Neural cell (in vitro differentiated cells): Measurements from ENCODE around the gene CACNA1B. TPM values are rescaled to one million over a fixed set of nuclear protein-coding genes. Genes with fewer than 3 reads are reported as not detected.

Experiments
- H2AFZ ChIP-seq: fragments of 200-600, 300-800 bp; sonication (generic), shearing (Covaris generic); 2 replicates; pipeline ENCODE4 v1.6.0; 2014; ENCODE audit warnings: low read depth, mild to moderate bottlenecking, antibody characterized with exemption, low read length, moderate library complexity
- H3F3A ChIP-seq: fragments of 200-600 bp; shearing (Covaris generic); 2 replicates; pipeline ENCODE4 v1.6.1; 2016; ENCODE audit warnings: mild to moderate bottlenecking, moderate library complexity, mixed read lengths, antibody characterized with exemption, low read length; ENCODE audit not compliant: insufficient read depth, poor library complexity, severe bottlenecking
- H3K27ac ChIP-seq: fragments of 200-600, 300-800 bp; sonication (generic), shearing (Covaris generic); 2 replicates; pipeline ENCODE4 v1.5.1; 2014; ENCODE audit warnings: mild to moderate bottlenecking, low read length, moderate library complexity
- H3K27me3 ChIP-seq: fragments of 300-800, 200-600 bp; sonication (generic), shearing (Covaris generic); 2 replicates; pipeline ENCODE4 v1.6.0; 2014; ENCODE audit warnings: mild to moderate bottlenecking, low read depth, low read length, moderate library complexity; ENCODE audit not compliant: insufficient read depth
- H3K36me3 ChIP-seq: fragments of 300-800, 200-600 bp; sonication (generic), shearing (Covaris generic); 2 replicates; pipeline ENCODE4 v1.5.1; 2014; ENCODE audit warnings: mild to moderate bottlenecking, antibody characterized with exemption, low read length, moderate library complexity; ENCODE audit not compliant: insufficient read depth
- H3K4me2 ChIP-seq: fragments of 300-800, 200-600 bp; sonication (generic), shearing (Covaris generic); 2 replicates; pipeline ENCODE4 v1.6.0; 2014; ENCODE audit warnings: mild to moderate bottlenecking, low read length
- H3K4me3 ChIP-seq: fragments of 300-800, 200-600 bp; sonication (generic), shearing (Covaris generic); 2 replicates; pipeline ENCODE4 v1.5.1; 2014; ENCODE audit warnings: mild to moderate bottlenecking, low read length, moderate library complexity
- H3K79me2 ChIP-seq: fragments of 200-600 bp; shearing (Covaris generic); replicated peaks from 2 replicates; pipeline ENCODE4 v1.6.0; 2014; ENCODE audit warnings: mild to moderate bottlenecking, low read length, moderate library complexity; ENCODE audit not compliant: insufficient read depth
- H3K9ac ChIP-seq: fragments of 300-800, 200-600 bp; sonication (generic), shearing (Covaris generic); 2 replicates; pipeline ENCODE4 v1.6.1; 2016; ENCODE audit warnings: mild to moderate bottlenecking, low read length, mixed read lengths
- H3K9me2 ChIP-seq: fragments of 200-600 bp; shearing (Covaris generic); 2 replicates; pipeline ENCODE4 v1.6.1; 2016; ENCODE audit warnings: mild to moderate bottlenecking, low read length, mixed read lengths; ENCODE audit not compliant: insufficient read depth
- H3K9me3 ChIP-seq: fragments of 200-600, 300-800 bp; sonication (generic), shearing (Covaris generic); 2 replicates; pipeline ENCODE4 v1.6.1; 2016; ENCODE audit warnings: mild to moderate bottlenecking, mixed run types, low read length, moderate library complexity, mixed read lengths
- H4K20me1 ChIP-seq: fragments of 200-600 bp; shearing (Covaris generic); 2 replicates; pipeline ENCODE4 v1.6.1; 2016; ENCODE audit warnings: mild to moderate bottlenecking, mixed run types; ENCODE audit not compliant: insufficient read depth
- EP300 ChIP-seq: fragments of 450-650 bp; conservative IDR thresholded peaks from 2 replicates; pipeline ENCODE4 v1.6.1; 2014; ENCODE audit warnings: antibody characterized with exemption, mild to moderate bottlenecking, moderate library complexity; ENCODE audit not compliant: poor library complexity, severe bottlenecking
- EZH2 ChIP-seq: fragments of 200-600, 300-800 bp; shearing (Covaris generic), sonication (generic); IDR thresholded peaks from 2 replicates; pipeline ENCODE4 v1.6.1; 2014; ENCODE audit warnings: antibody characterized with exemption, low read length, borderline replicate concordance, mild to moderate bottlenecking; ENCODE audit not compliant: insufficient read depth, poor library complexity, severe bottlenecking
- MXI1 ChIP-seq: fragments of 450-650 bp; conservative IDR thresholded peaks from 2 replicates; pipeline ENCODE4 v1.6.1; 2014; ENCODE audit warnings: antibody characterized with exemption, mild to moderate bottlenecking; ENCODE audit not compliant: poor library complexity, severe bottlenecking
- POLR2AphosphoS5 ChIP-seq: IDR thresholded peaks from 2 replicates; pipeline ENCODE4 v1.6.1; 2012
- RAD21 ChIP-seq: fragments of 450-650 bp; conservative IDR thresholded peaks from 2 replicates; pipeline ENCODE4 v1.6.1; 2014; ENCODE audit warnings: antibody characterized with exemption, mild to moderate bottlenecking, moderate library complexity
- SMC3 ChIP-seq: fragments of 450-650 bp; conservative IDR thresholded peaks from 2 replicates; pipeline ENCODE4 v1.6.1; 2014; ENCODE audit warnings: antibody characterized with exemption, mild to moderate bottlenecking, moderate library complexity; ENCODE audit not compliant: poor library complexity
- TAF1 ChIP-seq: IDR thresholded peaks from 2 replicates; pipeline ENCODE4 v1.6.1; 2012; ENCODE audit warnings: low read depth
- polyA plus RNA-seq: library from polyadenylated mRNA; depleted of rRNA; stranded (reverse); fragments of >200 nt; gene quantifications from 2 replicates; pipeline ENCODE4 v1.2.3, GENCODE V29; 2014
- TF ChIP-seq, protein P1 (sequence below): fragments of 450-650 bp; IDR thresholded peaks from 2 replicates; pipeline ENCODE4 v1.5.1; 2014; ENCODE audit warnings: antibody characterized with exemption, mild to moderate bottlenecking, moderate library complexity; ENCODE audit not compliant: poor library complexity, severe bottlenecking
- TF ChIP-seq, protein P2 (sequence below): IDR thresholded peaks from 2 replicates; pipeline ENCODE4 v1.6.1; 2012; ENCODE audit warnings: borderline replicate concordance

Gene CACNA1B
- polyA plus RNA-seq, 1 donor from 2014 or later = 5.8 TPM

DNA sequence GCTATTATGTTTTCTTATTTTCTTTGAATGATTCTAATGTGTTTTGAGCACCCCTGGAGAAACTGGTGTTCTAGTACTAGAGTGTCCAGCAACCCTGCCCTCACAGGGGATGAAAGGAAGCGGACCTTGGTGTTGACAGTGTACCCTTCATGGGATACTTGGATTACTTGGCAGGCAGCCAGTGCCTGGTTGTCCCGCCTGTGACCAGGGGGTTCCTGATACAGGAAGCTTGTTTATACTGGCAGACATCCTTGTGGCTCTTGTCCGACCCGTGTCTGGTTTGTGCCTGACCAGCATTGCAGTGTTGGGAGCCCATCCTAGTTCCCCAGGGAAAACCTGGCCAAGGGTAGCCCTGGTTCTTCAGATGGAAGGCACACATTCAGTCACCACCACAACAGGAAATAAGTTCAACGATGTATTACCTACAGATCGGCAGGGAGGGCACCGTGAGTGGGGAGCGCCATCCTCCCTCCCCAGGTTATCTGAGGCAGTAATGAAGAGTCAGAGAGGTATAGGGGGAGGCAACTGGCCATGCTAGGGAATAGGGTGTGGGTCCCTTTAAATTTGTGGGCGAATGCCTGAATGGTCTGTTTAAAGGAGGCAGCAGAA, 47.3 kb downstream of the CACNA1B start (continued):
- TF ChIP-seq, protein P1, sequence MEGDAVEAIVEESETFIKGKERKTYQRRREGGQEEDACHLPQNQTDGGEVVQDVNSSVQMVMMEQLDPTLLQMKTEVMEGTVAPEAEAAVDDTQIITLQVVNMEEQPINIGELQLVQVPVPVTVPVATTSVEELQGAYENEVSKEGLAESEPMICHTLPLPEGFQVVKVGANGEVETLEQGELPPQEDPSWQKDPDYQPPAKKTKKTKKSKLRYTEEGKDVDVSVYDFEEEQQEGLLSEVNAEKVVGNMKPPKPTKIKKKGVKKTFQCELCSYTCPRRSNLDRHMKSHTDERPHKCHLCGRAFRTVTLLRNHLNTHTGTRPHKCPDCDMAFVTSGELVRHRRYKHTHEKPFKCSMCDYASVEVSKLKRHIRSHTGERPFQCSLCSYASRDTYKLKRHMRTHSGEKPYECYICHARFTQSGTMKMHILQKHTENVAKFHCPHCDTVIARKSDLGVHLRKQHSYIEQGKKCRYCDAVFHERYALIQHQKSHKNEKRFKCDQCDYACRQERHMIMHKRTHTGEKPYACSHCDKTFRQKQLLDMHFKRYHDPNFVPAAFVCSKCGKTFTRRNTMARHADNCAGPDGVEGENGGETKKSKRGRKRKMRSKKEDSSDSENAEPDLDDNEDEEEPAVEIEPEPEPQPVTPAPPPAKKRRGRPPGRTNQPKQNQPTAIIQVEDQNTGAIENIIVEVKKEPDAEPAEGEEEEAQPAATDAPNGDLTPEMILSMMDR = no peak
- TF ChIP-seq EZH2 (no peak), RAD21 (no peak), POLR2AphosphoS5 (no peak)

DNA sequence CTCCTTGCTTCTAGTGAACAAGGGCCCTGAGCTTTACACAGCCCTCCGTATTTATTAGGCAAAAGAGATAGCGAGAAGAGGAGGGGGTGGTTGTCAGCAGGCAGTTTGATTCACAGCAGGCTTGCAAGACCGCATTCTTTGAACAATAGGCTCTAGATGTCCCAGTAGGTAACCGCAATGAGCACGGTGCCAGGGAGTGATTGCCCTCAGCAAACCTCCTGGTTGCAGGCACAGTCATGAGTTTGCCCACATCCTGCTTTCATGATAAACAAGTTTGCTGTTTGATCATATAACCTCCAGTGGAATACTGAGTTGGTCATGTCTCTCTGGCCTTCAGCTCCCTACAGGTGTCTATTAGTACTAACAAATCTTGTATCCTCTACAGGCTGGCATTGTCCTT, 66.1 kb downstream of the CACNA1B start:
- H3K27ac ChIP-seq = no peak overlapping the region
- no peaks in the 10 kb centered on the region for H3K36me3 ChIP-seq
- H3K27me3 ChIP-seq = no peaks in the 10 kb centered on the region
- no peaks in the 10 kb centered on the region for H4K20me1 ChIP-seq
- H2AFZ ChIP-seq = no peak overlapping the region
- TF ChIP-seq TAF1 (no peak), SMC3 (no peak), EP300 (no peak), MXI1 (no peak), POLR2AphosphoS5 (no peak), EZH2 (no peak), RAD21 (no peak)
- TF ChIP-seq, protein P2, sequence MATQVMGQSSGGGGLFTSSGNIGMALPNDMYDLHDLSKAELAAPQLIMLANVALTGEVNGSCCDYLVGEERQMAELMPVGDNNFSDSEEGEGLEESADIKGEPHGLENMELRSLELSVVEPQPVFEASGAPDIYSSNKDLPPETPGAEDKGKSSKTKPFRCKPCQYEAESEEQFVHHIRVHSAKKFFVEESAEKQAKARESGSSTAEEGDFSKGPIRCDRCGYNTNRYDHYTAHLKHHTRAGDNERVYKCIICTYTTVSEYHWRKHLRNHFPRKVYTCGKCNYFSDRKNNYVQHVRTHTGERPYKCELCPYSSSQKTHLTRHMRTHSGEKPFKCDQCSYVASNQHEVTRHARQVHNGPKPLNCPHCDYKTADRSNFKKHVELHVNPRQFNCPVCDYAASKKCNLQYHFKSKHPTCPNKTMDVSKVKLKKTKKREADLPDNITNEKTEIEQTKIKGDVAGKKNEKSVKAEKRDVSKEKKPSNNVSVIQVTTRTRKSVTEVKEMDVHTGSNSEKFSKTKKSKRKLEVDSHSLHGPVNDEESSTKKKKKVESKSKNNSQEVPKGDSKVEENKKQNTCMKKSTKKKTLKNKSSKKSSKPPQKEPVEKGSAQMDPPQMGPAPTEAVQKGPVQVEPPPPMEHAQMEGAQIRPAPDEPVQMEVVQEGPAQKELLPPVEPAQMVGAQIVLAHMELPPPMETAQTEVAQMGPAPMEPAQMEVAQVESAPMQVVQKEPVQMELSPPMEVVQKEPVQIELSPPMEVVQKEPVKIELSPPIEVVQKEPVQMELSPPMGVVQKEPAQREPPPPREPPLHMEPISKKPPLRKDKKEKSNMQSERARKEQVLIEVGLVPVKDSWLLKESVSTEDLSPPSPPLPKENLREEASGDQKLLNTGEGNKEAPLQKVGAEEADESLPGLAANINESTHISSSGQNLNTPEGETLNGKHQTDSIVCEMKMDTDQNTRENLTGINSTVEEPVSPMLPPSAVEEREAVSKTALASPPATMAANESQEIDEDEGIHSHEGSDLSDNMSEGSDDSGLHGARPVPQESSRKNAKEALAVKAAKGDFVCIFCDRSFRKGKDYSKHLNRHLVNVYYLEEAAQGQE = no peak
- TF ChIP-seq, protein P1 = no peak
- no peak overlapping the region for H3K4me2 ChIP-seq
- peaks cover 3% of the 10 kb centered on the region for H3K9me3 ChIP-seq
- no peak overlapping the region for H3K9ac ChIP-seq
- no peaks in the 10 kb centered on the region for H3K9me2 ChIP-seq
- H3F3A ChIP-seq = no peaks in the 10 kb centered on the region
- no peaks in the 10 kb centered on the region for H3K79me2 ChIP-seq
- no peak overlapping the region for H3K4me3 ChIP-seq
